ENCODE results near the gene CRBN.

The CRBN gene

DNA sequence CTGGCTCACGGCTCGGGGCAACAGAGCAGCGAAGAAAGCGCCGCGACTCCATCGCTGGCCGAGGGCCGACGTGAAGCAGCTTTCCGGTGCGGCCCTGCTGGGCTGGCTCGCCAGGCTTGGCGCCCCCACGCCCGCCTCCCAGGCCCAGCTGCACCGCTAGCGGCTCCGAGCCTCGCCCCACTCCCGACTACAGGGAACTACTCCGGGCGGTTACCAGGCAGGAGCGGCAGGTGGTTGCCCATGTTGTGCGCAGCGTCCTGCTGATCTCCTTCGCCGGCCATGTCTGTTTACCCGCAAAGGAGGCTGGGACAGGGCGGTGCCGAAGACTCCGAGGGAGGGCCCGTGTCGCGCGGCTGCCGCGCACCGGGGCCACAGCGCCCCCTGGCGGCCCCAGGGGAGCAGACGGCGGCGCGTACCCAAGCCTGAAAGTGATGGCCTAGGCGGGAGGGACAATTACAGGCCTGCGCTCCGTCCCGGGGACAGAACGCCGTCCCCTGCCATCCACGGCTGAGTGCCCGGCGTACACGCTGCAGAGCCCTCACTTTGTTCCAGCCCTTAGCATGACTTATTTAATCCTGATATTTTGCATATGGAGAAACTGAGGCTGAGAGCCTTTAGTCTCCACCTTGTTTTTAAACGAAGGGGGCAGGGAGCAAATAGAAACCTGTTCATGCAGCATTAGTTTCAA is at the start of gene CRBN:
TSS of gene CRBN (minus strand) at position 285 of the 688 bp plus-strand sequence. CDS start at position 281, 4 bp downstream.
- DNase-seq = peak; percentile 76 to 87 (median 78)

GRCh38 chr3:3227640-3228039 is 48.1 kb upstream of the CRBN start:
- no peak for DNase-seq

GRCh38 chr3:3221528-3221927 is 42.0 kb upstream of the CRBN start:
- DNase-seq = no peak

DNA sequence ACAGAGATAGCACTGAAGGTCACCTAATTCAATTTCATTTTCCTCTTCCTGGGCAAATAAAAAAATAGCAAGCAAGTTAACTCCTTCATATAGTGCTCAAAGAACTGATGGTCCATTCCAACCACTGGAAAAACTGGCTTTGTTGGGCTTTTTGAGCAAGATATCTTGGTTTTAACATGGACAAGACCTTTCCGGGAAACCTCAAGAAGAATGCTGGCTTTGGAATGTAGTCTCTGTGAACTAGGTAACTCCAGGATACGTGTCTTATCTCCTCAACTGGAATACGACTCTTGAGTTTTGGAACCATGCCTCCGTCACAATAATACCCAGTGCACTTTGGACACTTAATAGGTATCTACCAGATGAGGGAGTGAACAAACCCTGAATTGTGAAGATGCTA is 36.9 kb upstream of the CRBN start:
- DNase-seq = no peak

DNA sequence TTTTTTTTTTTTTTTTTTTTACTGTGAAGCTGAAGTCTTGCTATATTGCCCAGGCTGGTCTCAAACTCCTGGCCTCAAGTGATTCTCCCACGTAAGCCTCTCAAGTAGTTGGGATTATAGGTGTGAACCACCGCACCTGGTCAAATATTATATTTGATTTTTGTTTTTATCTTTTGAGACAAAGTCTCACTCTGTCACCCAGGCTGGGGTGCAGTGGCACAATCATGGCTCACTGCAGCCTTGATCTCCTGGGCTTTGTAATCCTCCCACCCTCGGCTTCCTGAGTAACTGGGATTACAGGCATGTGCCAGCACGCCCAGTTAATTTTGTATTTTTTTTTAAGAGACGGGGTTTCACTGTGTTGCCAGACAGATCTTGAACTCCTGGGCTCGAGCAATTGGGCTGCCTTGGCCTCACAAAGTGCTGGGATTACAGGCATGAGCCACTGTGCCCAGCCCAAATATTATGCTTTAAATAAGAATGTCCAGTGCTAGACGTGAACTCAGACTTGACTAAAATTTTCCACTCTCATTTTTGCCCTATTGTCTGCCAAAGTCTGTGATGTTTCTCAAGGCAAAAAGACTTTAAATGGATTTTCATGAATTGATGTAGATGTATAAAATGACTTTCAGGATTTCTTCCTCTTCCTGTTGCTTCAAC is 33.4 kb upstream of the CRBN start:
- DNase-seq = no peak

DNA sequence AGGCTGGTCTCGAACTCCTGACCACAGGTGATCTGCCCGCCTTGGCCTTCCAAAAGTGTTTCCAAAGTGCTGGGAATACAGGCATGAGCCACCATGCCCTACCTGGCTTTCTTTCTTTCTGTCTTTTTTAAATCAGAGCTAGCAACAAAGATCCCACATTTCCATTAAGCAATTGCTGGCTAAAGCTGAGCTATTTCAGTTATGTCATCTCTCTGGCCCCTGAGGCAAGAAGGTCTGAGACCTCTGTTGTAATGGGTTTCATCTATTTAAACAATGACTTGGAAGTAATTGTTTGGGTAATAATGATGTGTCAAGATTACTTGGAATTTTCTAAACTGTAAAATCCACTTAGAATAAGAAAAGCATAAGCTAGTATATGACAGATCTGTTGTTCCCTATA is 30.2 kb upstream of the CRBN start:
- DNase-seq = no peak

DNA sequence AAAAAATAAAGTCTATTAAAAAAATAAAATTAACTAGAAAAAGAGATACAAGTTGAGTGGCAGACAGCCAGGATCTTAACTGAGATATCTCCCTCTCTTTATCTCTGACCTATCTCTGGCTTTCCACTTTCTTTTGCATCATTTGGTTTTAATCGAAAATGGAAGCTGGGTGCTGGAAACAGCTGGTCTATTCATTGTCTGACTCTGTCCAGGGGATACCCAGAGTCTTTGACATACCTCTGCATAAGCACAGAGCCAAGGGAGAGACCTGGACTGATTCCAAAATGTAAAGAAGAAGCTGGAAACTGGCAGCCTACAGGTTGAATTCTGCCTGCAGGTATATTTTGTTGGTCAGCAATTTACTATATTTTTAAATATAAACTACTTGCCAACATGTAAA is 29.6 kb upstream of the CRBN start:
- no peak for DNase-seq

GRCh38 chr3:3201611-3202010 is 22.1 kb upstream of the CRBN start:
- DNase-seq = no peak

DNA sequence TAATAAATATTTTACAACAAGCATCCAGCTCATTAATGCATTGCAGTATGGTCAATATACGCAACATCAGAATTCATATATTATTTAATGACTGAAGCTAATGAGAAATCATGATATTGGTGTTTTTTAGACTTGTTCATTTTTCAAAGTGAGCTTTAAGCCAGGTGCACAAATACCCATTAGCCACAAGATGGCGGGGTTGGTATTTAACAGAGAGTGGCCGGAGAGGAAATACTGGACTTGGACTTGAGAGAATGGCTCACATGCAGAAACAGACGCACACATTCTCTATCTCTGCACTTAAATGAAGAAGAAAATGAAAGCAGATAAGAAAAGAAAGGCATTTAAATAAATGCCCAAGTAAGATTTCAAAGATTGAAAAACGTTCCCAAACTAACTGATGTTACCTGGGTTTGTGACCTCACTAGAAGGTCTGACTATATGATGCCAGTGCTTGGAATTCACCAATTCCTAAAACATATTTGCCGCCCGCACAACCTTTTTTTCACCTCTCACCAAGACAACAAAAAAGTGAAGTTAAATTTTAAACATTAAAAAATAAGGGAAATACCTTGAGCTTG is 21.2 kb upstream of the CRBN start:
- peak; percentile 30 to 80 (median 52) for DNase-seq

DNA sequence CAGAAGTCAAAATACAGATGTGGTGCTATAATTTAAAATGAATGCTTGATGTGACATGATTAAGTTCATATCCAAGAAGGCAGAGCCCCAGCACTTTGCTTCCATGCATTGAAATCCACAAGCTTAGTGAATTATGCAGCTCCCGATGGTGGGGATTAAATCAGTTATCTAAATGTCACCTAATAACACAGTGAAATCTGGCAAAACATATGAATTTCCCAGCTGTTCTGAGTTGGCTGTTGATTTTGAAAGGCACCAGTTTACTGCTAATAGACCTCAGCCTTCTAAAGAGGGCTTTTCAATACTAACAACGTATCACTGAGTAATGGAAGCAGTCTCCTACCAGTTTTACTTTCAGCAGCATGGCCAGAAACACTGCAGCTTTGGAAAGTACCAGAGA is 19.8 kb upstream of the CRBN start:
- DNase-seq = no peak

DNA sequence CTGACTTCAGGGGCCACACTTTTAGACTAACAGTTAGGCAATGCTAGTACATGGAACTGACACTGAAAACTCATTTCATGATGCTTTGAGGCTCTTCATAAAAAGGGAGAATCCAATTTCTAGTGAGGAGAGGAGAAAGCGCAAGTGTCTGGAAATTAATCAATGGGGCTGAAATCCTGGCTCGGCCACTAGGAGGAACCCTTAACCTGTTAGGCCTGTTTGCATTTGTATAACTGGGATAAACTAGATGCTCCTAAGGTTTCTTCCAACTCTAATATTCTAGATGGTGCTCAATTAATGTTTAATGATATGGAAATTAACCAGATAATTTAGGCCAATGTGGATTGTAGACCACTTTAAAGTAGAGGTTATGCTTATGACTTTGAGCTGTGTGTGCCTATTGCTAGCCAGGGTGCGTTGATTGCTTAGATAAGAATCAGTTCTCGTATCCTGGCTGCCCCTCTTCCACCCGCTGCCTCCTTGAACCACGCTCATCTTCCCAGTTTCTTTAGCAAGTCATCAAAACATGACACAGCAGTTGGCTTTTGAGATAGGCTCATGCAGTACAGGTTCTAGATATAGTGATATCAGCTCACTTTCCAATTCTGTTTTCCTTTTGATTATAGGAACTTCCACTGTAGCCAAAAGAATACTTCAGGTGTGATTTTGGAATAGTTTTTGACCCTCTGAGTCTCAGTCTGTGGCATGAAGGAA is 16.8 kb upstream of the CRBN start:
- DNase-seq = peak; percentile 3 to 53 (median 6)

- no peak for DNase-seq
These were observed 15.4 kb upstream of the CRBN start for GRCh38 chr3:3194861-3195260.

DNA sequence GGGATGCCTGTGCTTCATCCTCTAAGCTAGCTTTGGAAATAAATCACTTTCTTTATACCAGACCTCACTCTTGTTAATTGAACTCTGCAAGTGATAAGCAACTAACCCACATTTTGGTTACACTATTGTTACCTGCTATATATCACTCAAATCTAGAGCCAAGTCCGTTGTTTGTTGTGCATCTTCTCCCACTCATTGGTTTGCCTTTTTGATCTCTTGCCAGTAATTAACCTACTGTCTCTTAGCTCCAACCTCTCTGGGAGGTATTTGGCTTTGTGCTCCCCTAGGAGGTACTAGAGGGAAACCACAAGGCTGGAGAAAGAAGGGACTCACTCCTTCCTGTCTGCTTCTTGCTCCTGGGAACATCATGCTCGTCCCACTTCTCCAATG is 12.8 kb upstream of the CRBN start:
- no peak for DNase-seq

- no peak for DNase-seq
These were observed 12.3 kb upstream of the CRBN start for GRCh38 chr3:3191675-3192285.

DNA sequence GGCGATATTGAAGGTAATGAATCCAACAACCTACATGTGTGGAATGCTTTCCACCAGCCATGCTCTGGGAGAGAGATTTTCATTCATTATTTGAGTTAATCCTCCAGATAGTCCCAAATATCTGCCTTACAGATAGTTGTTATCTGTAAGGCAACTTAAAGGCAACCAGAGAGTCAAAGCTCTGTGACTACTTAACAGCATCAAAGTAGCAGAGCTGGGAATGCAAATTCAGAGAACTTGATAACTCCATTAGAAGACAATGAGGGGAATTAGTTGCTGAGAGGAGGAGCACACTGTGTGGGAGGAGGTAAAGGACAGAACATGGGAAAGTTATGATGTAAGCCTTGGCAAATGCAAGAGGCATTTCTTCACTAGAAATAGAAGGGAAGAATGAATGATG is 10.5 kb upstream of the CRBN start:
- DNase-seq = no peak

- DNase-seq = no peak
These were observed 9.7 kb upstream of the CRBN start for GRCh38 chr3:3189102-3189727.

DNA sequence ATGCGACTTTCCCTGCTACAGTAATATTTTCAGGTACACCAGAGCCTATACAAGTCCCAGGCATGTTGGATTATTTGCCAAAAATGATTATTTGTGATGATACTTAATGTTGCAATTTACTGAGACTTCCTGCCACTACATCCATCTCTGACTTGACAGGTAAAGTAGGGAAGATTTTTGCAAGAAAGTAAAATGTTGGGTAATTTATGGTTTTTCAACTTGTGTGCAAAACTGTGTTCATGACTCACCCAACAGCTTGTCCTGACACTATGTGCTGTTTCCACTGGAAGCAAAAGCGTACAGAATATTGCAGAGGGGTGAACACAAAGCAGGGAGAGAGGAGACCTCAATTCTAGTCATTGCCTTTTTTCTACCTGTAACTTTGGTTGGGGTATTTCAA is 5.4 kb upstream of the CRBN start:
- no peak for DNase-seq

DNA sequence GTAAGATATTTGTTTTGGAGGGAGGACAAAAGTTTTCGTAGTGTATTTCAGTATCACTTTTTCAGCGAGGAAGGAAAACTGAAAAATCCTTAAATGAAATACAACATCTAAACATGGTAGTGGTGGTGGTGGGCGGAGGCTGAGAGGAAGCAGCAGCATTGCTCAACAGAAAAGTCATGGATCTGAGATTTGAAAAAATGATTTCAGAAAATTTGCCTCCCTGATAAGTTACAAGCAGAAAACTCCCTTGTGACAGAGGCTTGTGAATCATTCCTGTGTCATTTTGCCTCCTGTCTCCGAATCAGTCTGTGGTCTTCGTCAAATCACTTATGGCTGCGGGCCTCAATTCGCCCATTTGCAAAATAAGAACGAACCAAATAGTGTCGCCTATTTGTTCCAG is 965 bp upstream of the CRBN start:
- no peak for DNase-seq

DNA sequence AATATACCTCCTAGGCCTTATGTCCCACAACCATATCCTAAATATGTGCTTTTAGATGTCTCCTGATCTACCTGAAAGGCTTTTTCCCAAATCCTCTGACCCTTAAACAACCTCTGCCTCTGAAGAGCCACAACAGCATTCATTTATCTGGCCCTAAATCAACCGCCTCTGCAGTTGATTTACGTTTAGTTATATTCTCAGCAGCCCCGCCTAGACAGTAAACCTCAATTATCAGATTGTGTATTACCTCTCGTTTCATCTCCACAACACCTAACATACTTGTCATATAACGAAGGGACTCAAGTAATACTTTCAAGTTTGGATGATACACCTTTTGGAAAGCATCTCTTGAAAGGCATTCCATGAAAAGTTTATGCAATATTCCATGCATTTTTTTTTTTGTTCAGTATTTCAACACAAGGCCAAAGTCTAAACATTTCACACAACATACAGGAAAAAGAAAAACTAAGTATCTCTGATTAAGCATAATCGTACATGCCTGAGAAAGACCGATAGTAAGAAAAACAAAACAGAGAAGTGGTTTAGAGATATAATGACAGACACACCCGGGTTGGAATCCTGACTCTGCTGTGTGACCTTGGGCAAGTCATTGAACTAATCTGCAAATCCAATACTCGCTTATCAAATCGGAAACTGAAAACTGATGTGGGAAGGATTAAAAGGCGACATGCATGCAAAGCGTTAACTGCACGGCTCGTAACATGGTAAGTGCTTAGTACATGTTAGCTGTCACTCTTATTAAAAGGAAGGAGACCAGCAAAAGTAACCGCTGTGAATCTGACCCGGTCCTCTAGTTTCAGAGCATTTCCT is 778 bp downstream of the CRBN start:
- no peak for DNase-seq

DNA sequence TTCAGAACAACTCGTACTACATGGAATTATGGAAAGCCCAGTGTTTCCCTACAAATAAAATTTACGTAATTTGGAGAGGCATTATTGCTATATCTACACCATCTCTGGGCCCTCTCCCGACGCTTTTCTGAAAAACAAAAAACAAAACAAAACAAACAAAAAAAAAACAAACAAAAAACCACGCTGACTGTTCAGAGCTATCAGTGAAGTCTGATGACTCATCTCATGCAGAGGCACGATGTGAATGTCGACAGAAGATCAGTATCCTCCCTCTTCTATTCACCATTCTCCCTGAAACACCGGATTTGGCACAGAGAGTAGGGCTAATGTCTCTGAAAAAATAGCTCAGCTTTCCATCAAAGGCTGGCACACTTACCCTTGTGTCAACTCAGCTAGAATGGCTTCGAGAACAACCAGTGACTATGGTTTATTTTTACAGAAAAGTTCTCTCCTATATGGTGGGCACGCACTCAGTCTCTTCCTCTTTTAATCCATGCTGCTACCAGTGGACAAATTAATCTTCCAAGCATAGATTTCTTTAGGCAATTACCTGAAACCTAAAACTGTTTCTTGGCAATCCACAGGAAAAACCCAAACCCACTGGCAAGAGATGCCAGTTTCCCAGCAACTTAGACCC is 1.5 kb downstream of the CRBN start:
- DNase-seq = no peak

- no peak for DNase-seq
These were observed 6.9 kb downstream of the CRBN start for GRCh38 chr3:3172627-3173026.

Measured in NCI-H1417 (cell line).